ENCODE measurements around the gene COPG2. TPM values are rescaled to one million over a fixed set of nuclear protein-coding genes. Genes with fewer than 3 reads are reported as not detected.

The COPG2 gene
- total RNA-seq, 4 donors from 2014 or later, result 9.5 to 47.5 (median 20.2) TPM

GRCh38 chr7:130669085-130669700 is 645 bp upstream of the COPG2 start:
- H3K27me3 ChIP-seq, result no peaks in the 10 kb centered on the region
- no peak for TF ChIP-seq POLR2A (IDR thresholded peaks at IDR 0.05)
- no peak for TF ChIP-seq CTCF (IDR thresholded peaks at IDR 0.05)
- no peaks in the 10 kb centered on the region for H3K4me1 ChIP-seq
- H3K36me3 ChIP-seq, result no peaks in the 10 kb centered on the region
- DNase-seq, result no peak
- intact Hi-C loops (cut with DNase I; ENCODE audit: low total_unique reads), result no loop called here
- H3K27ac ChIP-seq, result peak overlapping the region; percentile 87 to 91
- H3K9me3 ChIP-seq, result no peaks in the 10 kb centered on the region
- peak overlapping the region; percentile 65 to 94 for H3K4me3 ChIP-seq

DNA sequence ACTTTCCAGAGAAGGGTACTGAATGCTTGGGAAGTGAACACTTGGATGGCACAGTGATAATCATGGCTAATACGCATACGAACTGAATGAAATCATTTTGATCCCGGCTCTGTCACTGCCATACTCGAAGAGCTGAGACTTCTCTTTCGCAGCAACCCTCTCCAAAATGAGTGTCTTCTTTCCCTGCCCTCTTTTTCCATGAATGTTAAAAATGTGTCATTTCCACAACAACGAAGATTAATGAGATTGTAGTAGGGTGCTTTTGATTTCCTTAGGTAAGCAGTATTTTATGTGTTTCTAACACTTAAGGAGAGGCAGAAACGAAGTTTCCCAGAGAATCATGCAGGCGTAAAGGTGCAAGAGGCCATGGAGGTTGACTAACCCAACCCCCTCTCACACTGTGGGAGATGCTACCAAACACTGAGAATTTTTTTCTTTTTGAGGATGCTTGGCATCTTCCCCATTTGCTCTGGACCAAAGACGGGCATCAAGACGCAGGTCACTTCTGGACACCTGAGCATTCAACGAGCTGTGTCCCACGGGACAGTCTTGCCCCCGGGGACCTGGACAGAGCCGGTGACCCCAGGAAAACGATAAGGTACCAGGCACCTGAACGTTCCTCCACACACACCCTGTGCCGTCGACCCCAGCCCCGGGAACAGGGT is 823 bp downstream of the COPG2 start:
- Histone ChIP-seq H3K27ac (peak overlapping the region; percentile 87 to 91), H3K4me3 (peak overlapping the region; percentile 65 to 94), H3K4me1 (no peaks in the 10 kb centered on the region), H3K36me3 (no peaks in the 10 kb centered on the region), H3K9me3 (no peaks in the 10 kb centered on the region), H3K27me3 (no peaks in the 10 kb centered on the region)
- intact Hi-C loops (cut with DNase I; ENCODE audit: low total_unique reads), result no loop called here
- TF ChIP-seq CTCF (IDR thresholded peaks at IDR 0.05), result no peak
- DNase-seq, result no peak

GRCh38 chr7:130662426-130662825 is 6.1 kb downstream of the COPG2 start:
- Histone ChIP-seq H3K4me3 (no peak overlapping the region), H3K27me3 (no peaks in the 10 kb centered on the region), H3K4me1 (no peaks in the 10 kb centered on the region), H3K27ac (no peak overlapping the region), H3K9me3 (no peaks in the 10 kb centered on the region), H3K36me3 (no peaks in the 10 kb centered on the region)
- no peak for DNase-seq
- TF ChIP-seq CTCF (IDR thresholded peaks at IDR 0.05) (no peak), POLR2A (IDR thresholded peaks at IDR 0.05) (no peak)
- intact Hi-C loops (cut with DNase I; ENCODE audit: low total_unique reads), result no loop called here

- Histone ChIP-seq H3K27me3 (no peaks in the 10 kb centered on the region), H3K9me3 (no peaks in the 10 kb centered on the region), H3K4me1 (no peaks in the 10 kb centered on the region), H3K36me3 (no peaks in the 10 kb centered on the region), H3K27ac (no peak overlapping the region), H3K4me3 (no peak overlapping the region)
- no peak for DNase-seq
- intact Hi-C loops (cut with DNase I; ENCODE audit: low total_unique reads), result no loop called here
- TF ChIP-seq POLR2A (IDR thresholded peaks at IDR 0.05) (no peak), CTCF (IDR thresholded peaks at IDR 0.05) (no peak)
Measured at GRCh38 chr7:130655286-130655685, 13.3 kb downstream of the COPG2 start.

DNA sequence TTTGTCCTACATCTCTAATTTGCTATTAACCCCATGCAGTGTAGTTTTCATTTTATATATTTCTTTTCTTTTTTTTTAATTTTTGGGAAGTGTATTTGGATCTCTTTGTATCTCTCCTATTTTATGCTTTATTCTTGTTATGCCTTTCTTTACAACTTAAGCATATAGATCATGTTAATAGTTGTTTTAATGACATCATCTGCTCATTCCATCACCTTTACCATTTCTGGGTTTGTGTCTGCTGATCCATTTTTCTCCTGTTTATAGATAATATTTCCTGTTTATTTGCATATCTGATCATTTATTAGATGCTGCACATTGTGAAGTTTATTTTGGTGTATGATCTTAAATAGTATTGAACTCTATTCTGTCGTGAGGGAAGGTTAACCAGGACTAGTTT is 13.7 kb downstream of the COPG2 start:
- H3K27ac ChIP-seq, result no peak overlapping the region
- intact Hi-C loops (cut with DNase I; ENCODE audit: low total_unique reads), result no loop called here
- DNase-seq, result no peak
- no peak for TF ChIP-seq CTCF (IDR thresholded peaks at IDR 0.05)
- TF ChIP-seq POLR2A (IDR thresholded peaks at IDR 0.05), result no peak
- H3K9me3 ChIP-seq, result no peaks in the 10 kb centered on the region
- H3K4me1 ChIP-seq, result no peaks in the 10 kb centered on the region
- no peaks in the 10 kb centered on the region for H3K36me3 ChIP-seq
- H3K4me3 ChIP-seq, result no peak overlapping the region
- H3K27me3 ChIP-seq, result no peaks in the 10 kb centered on the region
